Sigmoid colon (tissue), 7 donors: ENCODE results near the gene EPB41L4B. TPM values are rescaled to one million over a fixed set of nuclear protein-coding genes. Genes with fewer than 3 reads are reported as not detected.

ENCODE experiments used
- DNase-seq: peaks from one replicate; pipeline ENCODE4 v3.0.0-alpha.2; 2019
- H3K27ac ChIP-seq, 4 donors: fragments of 200-600 bp; sonication (generic); one replicate each; pipeline ENCODE4 v1.5.1; 2016 to 2019; ENCODE audit warnings: mild to moderate bottlenecking in 1 of 4
- H3K27me3 ChIP-seq, 3 donors: fragments of 200-600 bp; sonication (generic); one replicate each; pipeline ENCODE4 v1.5.1; 2019; ENCODE audit warnings: mild to moderate bottlenecking in 1 of 3
- H3K36me3 ChIP-seq, 4 donors: fragments of 200-600 bp; sonication (generic); one replicate each; pipeline ENCODE4 v1.5.1; 2016 to 2019
- H3K4me1 ChIP-seq, 4 donors: fragments of 200-600 bp; sonication (generic); one replicate each; pipeline ENCODE4 v1.5.1; 2017 to 2019
- H3K4me3 ChIP-seq, 4 donors: fragments of 200-600 bp; sonication (generic); one replicate each; pipeline ENCODE4 v1.5.1; 2017 to 2019; ENCODE audit warnings: mild to moderate bottlenecking in 2 of 4, moderate library complexity in 1 of 4
- H3K9me3 ChIP-seq, 4 donors: fragments of 200-600 bp in 3 of 4; sonication (generic) in 3 of 4; one replicate each; pipeline versions ENCODE4 v1.5.1 to v1.6.1; 2013 to 2019
- EP300 ChIP-seq, 4 donors: sonication (generic); formaldehyde crosslinking; IDR thresholded peaks; one replicate each; pipeline ENCODE4 v1.6.1; 2017; ENCODE audit warnings: antibody characterized with exemption in 4 of 4
- POLR2A ChIP-seq, 2 donors: fragments of 450-650 bp; IDR thresholded peaks; one replicate each; pipeline ENCODE4 v1.6.1; 2016; ENCODE audit warnings: antibody characterized with exemption in 2 of 2, mild to moderate bottlenecking in 2 of 2, moderate library complexity in 2 of 2
- POLR2AphosphoS5 ChIP-seq, 4 donors: sonication (generic); formaldehyde crosslinking; IDR thresholded peaks; one replicate each; pipeline ENCODE4 v1.6.1; 2017; ENCODE audit warnings: antibody characterized with exemption in 4 of 4
- WGBS, 2 donors: extraction: QIAGEN DNeasy Blood & Tissue Kit; methylation state at CpG; one replicate each; pipeline ENCODE4 v1.1.7; 2013; 5-methylcytosine and 5-hydroxymethylcytosine counted together
- intact Hi-C: fragments of 100-400 bp; cut with DNase I; formaldehyde crosslinking; loops from one replicate; pipeline ENCODE4 v1.15.1; 2023
- polyA plus RNA-seq, 3 donors: library from polyadenylated mRNA; stranded (reverse); fragments of 200-250 nt; gene quantifications; one replicate each; pipeline ENCODE4 v1.2.3, GENCODE V29; 2013
- total RNA-seq, 4 donors: library from RNA; depleted of rRNA; stranded (reverse); fragments of >200 nt; gene quantifications; one replicate each; pipeline ENCODE4 v1.1.0, GENCODE V29; 2016
- TF ChIP-seq, protein P1 (sequence below), 4 experiments: fragments of 450-650 bp in 3 of 4; fragments of 200-600 bp in 1 of 4; IDR thresholded peaks; one replicate each; pipeline ENCODE4 v1.5.1; 2016 to 2019; ENCODE audit warnings: antibody characterized with exemption in 4 of 4, mild to moderate bottlenecking in 3 of 4, moderate library complexity in 2 of 4
- donor health status: healthy with polysubstance abuse.
- donor health status: Bipolar disorder and iron deficiency.
- donor health status: healthy.

The EPB41L4B gene
- total and polyA plus RNA-seq, 7 donors: 0.49 to 160 (median 2.5) TPM

DNA sequence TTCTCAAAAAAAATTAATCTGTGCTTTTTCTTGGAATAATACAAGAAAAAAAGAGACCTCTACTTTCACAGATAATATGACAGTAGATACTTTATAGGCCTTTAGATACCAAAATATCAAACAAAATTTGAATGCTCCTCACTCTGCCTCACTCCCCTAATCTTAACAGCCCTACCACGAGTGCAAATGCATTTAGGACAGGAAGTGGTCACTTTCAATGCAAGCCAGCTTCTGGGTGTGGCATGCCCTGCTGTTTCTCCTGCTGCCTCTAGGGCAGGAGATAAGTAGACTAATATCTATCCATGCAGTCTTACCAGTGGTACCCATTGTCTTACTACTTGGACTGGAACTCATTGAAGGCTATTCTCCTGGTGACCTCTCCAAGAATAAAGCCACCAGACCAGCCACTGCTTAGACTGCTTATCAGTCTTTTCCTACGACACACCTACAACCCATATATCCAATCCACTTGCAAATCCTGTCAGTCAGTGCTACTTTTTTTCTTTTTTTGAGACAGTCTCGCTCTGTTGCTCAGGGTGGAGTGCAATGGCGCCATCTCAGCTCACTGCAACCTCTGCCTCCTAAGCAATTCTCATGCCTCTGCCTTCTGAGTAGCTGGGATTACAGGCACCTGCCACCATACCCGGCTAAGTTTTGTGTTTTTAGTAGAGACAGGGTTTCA, 176.8 kb downstream of the EPB41L4B start:
- Histone ChIP-seq H3K27ac (no peak overlapping the region), H3K9me3 (no peaks in the 10 kb centered on the region), H3K27me3 (no peaks in the 10 kb centered on the region), H3K36me3 (no peaks in the 10 kb centered on the region), H3K4me3 (no peak overlapping the region), H3K4me1 (no peaks in the 10 kb centered on the region)
- no peak for TF ChIP-seq POLR2AphosphoS5 (IDR thresholded peaks at IDR 0.05)
- TF ChIP-seq, protein P1, sequence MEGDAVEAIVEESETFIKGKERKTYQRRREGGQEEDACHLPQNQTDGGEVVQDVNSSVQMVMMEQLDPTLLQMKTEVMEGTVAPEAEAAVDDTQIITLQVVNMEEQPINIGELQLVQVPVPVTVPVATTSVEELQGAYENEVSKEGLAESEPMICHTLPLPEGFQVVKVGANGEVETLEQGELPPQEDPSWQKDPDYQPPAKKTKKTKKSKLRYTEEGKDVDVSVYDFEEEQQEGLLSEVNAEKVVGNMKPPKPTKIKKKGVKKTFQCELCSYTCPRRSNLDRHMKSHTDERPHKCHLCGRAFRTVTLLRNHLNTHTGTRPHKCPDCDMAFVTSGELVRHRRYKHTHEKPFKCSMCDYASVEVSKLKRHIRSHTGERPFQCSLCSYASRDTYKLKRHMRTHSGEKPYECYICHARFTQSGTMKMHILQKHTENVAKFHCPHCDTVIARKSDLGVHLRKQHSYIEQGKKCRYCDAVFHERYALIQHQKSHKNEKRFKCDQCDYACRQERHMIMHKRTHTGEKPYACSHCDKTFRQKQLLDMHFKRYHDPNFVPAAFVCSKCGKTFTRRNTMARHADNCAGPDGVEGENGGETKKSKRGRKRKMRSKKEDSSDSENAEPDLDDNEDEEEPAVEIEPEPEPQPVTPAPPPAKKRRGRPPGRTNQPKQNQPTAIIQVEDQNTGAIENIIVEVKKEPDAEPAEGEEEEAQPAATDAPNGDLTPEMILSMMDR (IDR thresholded peaks at IDR 0.05): no peak
- TF ChIP-seq EP300 (IDR thresholded peaks at IDR 0.05): no peak
- TF ChIP-seq POLR2A (IDR thresholded peaks at IDR 0.05): no peak
- DNase-seq: no peak
- intact Hi-C loops: no loop called here
- WGBS, 2 donors: 72 to 74% methylated on average over 5 of the region's 5 CpGs

DNA sequence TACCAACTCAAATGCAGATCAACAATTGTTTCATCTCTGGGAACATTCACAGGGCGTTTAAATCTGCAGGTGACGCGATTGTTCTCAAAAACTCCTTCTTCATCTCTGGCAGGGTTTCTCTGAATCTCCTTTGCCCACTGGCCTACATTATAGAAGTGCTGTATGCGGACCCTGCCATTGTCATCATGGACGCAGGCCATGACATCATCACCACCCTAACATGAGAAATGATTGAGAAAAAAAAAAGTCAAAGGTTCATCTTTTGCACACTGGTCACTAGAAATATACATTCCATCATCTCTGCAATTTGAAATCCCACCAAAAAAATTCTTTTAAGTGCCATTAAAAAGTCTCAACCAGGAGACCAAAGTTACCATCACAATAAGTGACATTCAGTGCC, 179.5 kb downstream of the EPB41L4B start:
- no peaks in the 10 kb centered on the region for H3K4me1 ChIP-seq
- WGBS, 2 donors: 95% methylated on average over 5 of the region's 5 CpGs
- TF ChIP-seq POLR2AphosphoS5 (IDR thresholded peaks at IDR 0.05) (no peak), POLR2A (IDR thresholded peaks at IDR 0.05) (no peak), EP300 (IDR thresholded peaks at IDR 0.05) (no peak)
- TF ChIP-seq, protein P1 (IDR thresholded peaks at IDR 0.05): no peak

DNA sequence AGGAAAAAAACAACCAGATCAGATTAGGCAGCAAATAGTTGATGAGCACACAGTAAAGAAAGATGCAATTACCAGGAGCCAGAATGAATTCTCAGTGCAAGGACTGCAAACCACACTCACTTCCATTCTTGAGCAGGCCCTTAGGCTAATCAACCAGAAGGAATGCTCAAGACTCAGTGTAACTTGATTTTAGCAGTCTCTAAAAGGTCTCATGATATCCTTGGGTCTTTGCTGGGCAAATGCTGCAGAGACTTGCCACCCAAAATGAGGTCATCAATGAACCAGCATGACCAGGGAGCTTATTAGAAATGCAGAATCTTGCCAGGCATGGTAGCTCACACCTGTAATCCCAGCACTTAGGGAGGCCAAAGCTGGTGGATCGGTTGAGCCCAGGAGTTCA, 181.0 kb downstream of the EPB41L4B start:
- H3K27ac ChIP-seq: no peak overlapping the region
- H3K4me1 ChIP-seq: no peaks in the 10 kb centered on the region
- 55 to 99% methylated on average over 1 of the region's 1 CpG for WGBS, 2 donors
- no peaks in the 10 kb centered on the region for H3K9me3 ChIP-seq
- no peak overlapping the region for H3K4me3 ChIP-seq
- H3K36me3 ChIP-seq: no peaks in the 10 kb centered on the region
- no peak for TF ChIP-seq EP300 (IDR thresholded peaks at IDR 0.05)
- TF ChIP-seq, protein P1 (IDR thresholded peaks at IDR 0.05): no peak
- no peak for TF ChIP-seq POLR2AphosphoS5 (IDR thresholded peaks at IDR 0.05)
- TF ChIP-seq POLR2A (IDR thresholded peaks at IDR 0.05): no peak
- no peaks in the 10 kb centered on the region for H3K27me3 ChIP-seq
- no peak for DNase-seq
- intact Hi-C loops: no loop called here

More for the DNA sequence above, 179.5 kb downstream of the EPB41L4B start:
- no peak overlapping the region for H3K4me3 ChIP-seq
- no peak for DNase-seq
- H3K36me3 ChIP-seq: no peaks in the 10 kb centered on the region
- no peak overlapping the region for H3K27ac ChIP-seq
- H3K9me3 ChIP-seq: no peaks in the 10 kb centered on the region
- H3K27me3 ChIP-seq: no peaks in the 10 kb centered on the region
- intact Hi-C loops: no loop called here

DNA sequence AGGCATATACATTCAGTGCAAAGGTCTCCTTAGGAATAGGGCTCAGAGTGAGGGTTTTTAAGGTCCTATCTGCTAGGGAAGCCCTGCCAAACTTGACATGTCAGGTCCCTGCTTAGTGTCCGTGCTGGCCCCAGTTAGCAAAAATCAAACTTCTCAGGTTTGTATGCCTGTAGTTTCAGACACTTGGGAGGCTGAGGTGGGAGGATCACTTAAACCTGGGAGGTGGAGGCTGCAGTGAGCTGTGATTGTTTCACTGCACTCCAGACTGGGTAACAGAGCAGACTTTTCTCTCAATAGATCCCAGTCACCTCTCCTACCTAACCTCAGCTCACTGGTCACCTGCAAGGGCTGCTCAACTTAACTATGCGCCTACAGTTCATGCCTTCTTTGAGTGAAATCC, 182.4 kb downstream of the EPB41L4B start:
- DNase-seq: no peak
- Histone ChIP-seq H3K27ac (no peak overlapping the region), H3K9me3 (no peaks in the 10 kb centered on the region), H3K36me3 (no peaks in the 10 kb centered on the region), H3K4me1 (no peaks in the 10 kb centered on the region), H3K4me3 (no peak overlapping the region), H3K27me3 (no peaks in the 10 kb centered on the region)
- intact Hi-C loops: no loop called here
- 92 to 96% methylated on average over 2 of the region's 2 CpGs for WGBS, 2 donors
- TF ChIP-seq POLR2AphosphoS5 (IDR thresholded peaks at IDR 0.05) (no peak), EP300 (IDR thresholded peaks at IDR 0.05) (no peak), POLR2A (IDR thresholded peaks at IDR 0.05) (no peak)
- TF ChIP-seq, protein P1 (IDR thresholded peaks at IDR 0.05): no peak

DNA sequence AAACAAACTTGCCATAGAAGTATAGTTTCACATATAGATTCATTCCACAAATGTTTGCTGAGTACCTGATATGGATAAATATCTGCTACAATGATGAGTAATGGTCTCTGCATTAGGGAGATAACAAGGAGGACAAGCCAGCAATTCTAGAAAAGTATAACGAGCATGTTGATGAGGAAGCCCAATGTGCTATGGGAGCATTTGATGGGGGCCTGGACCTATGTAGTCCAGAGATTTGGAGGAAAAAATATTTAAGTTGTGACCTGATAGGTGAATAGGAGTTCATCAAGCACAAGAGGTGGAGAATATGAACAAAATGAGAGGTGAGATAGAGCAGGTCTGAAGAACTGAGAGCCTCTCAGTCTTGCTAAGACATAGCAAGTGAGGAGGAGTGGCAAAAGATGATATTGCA, 186.7 kb downstream of the EPB41L4B start:
- Histone ChIP-seq H3K4me1 (no peaks in the 10 kb centered on the region), H3K27ac (no peak overlapping the region), H3K27me3 (no peaks in the 10 kb centered on the region), H3K36me3 (no peaks in the 10 kb centered on the region), H3K4me3 (no peak overlapping the region), H3K9me3 (no peaks in the 10 kb centered on the region)
- no peak for TF ChIP-seq POLR2A (IDR thresholded peaks at IDR 0.05)
- WGBS, 2 donors: 84 to 96% methylated on average over 1 of the region's 1 CpG
- no peak for DNase-seq
- intact Hi-C loops: no loop called here
